Karpas-422 (cell line): ENCODE data around the gene LMO2. TPM values are rescaled to one million over a fixed set of nuclear protein-coding genes. Genes with fewer than 3 reads are reported as not detected.

Experiments
- DNase-seq: peaks from one replicate; pipeline ENCODE4 v3.0.0-alpha.2; 2015
- H2AFZ ChIP-seq: fragments of 200-600 bp; sonication (generic); 2 replicates; pipeline ENCODE4 v1.6.1; 2014; ENCODE audit warnings: antibody characterized with exemption, low read length, mixed read lengths
- H3K27ac ChIP-seq: fragments of 200-600 bp; sonication (generic); 2 replicates; pipeline ENCODE4 v1.5.1; 2014; ENCODE audit warnings: mild to moderate bottlenecking, low read length, moderate library complexity
- H3K27me3 ChIP-seq: fragments of 200-600 bp; sonication (generic); 2 replicates; pipeline ENCODE4 v1.6.1; 2014; ENCODE audit warnings: low read length, mixed read lengths
- H3K36me3 ChIP-seq: fragments of 200-600 bp; sonication (generic); 2 replicates; pipeline ENCODE4 v1.6.1; 2014; ENCODE audit warnings: low read length, mixed read lengths; ENCODE audit not compliant: insufficient read depth
- H3K4me1 ChIP-seq: fragments of 200-600 bp; sonication (generic); 2 replicates; pipeline ENCODE4 v1.6.1; 2014; ENCODE audit warnings: mild to moderate bottlenecking, low read length, mixed read lengths
- H3K4me2 ChIP-seq: fragments of 200-600 bp; sonication (generic); 2 replicates; pipeline ENCODE4 v1.6.1; 2014; ENCODE audit warnings: low read length, low read depth, mild to moderate bottlenecking; ENCODE audit not compliant: poor library complexity, severe bottlenecking
- H3K4me3 ChIP-seq: fragments of 200-600 bp; sonication (generic); 2 replicates; pipeline ENCODE4 v1.5.1; 2014; ENCODE audit warnings: mild to moderate bottlenecking, antibody characterized with exemption, low read length, mixed read lengths
- H3K79me2 ChIP-seq: fragments of 200-600 bp; sonication (generic); 2 replicates; pipeline ENCODE4 v1.6.1; 2014; ENCODE audit warnings: mild to moderate bottlenecking, low read length, mixed read lengths
- H3K9ac ChIP-seq: fragments of 200-600 bp; sonication (generic); 2 replicates; pipeline ENCODE4 v1.6.0; 2014; ENCODE audit warnings: low read length
- H3K9me2 ChIP-seq: fragments of 200-600 bp; sonication (generic), shearing (Covaris generic); replicated peaks from 2 replicates; pipeline ENCODE4 v1.6.0; 2014; ENCODE audit warnings: mild to moderate bottlenecking, low read length, moderate library complexity; ENCODE audit not compliant: insufficient read depth
- H3K9me3 ChIP-seq: fragments of 300-700, 200-600 bp; sonication (generic); 2 replicates; pipeline ENCODE4 v1.6.1; 2014; ENCODE audit warnings: low read length, mixed read lengths
- H4K20me1 ChIP-seq: fragments of 200-600 bp; sonication (generic); 2 replicates; pipeline ENCODE4 v1.6.1; 2014; ENCODE audit warnings: mild to moderate bottlenecking, antibody characterized with exemption, low read length, low read depth; ENCODE audit not compliant: insufficient read depth
- total RNA-seq: library from RNA; depleted of rRNA; stranded (reverse); fragments of >200 nt; shearing (Covaris generic); gene quantifications from 2 replicates; pipeline ENCODE4 v1.2.3, GENCODE V29; 2014; ENCODE audit warnings: low replicate concordance

Gene LMO2
- total RNA-seq, 1 experiment from 2014 or later: 0.34 TPM

DNA sequence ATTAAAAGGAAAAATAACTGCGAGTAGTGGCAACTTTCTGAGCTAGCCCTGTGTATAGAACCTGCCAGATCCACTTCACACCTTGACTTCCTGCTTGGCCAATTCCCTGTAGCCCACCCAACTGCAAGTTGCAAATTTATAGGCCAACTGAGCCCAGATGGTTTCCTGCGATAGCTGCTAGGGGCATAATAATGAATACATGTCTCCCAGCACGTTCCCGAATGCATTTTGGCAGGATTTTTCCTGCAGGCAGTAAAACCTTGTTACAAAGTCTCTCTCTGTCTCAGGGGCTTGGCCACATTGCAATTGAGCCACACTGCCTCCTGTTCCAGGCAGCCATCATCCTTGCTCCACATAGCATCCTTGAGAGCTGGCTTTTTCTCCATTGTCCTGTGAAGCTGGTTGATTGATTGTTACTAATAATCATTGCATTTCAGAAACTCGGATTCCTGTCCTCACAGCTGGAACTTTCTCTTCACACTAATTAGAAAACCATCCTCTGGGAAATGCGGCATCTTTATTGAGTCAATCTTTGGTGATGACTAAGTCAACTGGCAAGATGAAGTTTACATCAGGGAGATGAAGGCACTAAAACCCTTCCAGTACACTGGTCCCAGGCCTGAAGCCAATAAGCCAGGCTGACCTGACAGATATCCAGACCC, 18.6 kb upstream of the LMO2 start:
- Histone ChIP-seq H3K9me3 (no peaks in the 10 kb centered on the region), H3K9ac (no peak overlapping the region), H4K20me1 (no peaks in the 10 kb centered on the region; the same call in 1 of the 2 replicates), H3K9me2 (no peaks in the 10 kb centered on the region), H2AFZ (no peak overlapping the region), H3K36me3 (no peaks in the 10 kb centered on the region), H3K79me2 (no peaks in the 10 kb centered on the region), H3K4me2 (no peak overlapping the region), H3K27ac (no peak overlapping the region), H3K4me3 (no peak overlapping the region), H3K4me1 (peaks cover 20% of the 10 kb centered on the region), H3K27me3 (peaks cover 3% of the 10 kb centered on the region; the same call in 1 of the 2 replicates)
- no peak for DNase-seq

DNA sequence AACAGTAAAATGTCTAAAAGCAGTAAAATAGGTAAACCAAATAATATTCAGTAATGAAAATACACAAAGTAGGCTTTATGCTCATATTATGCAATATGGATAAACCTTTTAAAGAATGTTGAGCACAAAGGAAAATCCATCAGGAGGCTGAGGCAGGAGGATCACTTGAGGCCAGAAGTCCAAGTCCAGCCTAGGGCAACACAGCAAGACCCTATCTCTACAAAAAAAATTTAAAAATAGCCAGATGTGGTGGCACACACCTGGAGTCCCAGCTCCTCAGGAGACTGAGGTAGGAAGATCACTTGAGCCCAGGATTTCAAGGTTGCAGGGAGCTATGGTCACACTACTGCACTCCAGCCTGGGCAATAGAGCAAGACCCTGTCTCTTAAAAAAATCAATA, 17.7 kb upstream of the LMO2 start:
- no peaks in the 10 kb centered on the region for H3K9me3 ChIP-seq
- no peak overlapping the region for H3K4me2 ChIP-seq
- H2AFZ ChIP-seq: no peak overlapping the region
- H3K27ac ChIP-seq: no peak overlapping the region
- no peaks in the 10 kb centered on the region for H3K9me2 ChIP-seq
- peaks cover 20% of the 10 kb centered on the region for H3K4me1 ChIP-seq
- DNase-seq: no peak
- no peaks in the 10 kb centered on the region for H3K79me2 ChIP-seq
- H3K4me3 ChIP-seq: no peak overlapping the region
- H3K36me3 ChIP-seq: no peaks in the 10 kb centered on the region
- H3K9ac ChIP-seq: no peak overlapping the region
- H3K27me3 ChIP-seq: peaks cover 3% of the 10 kb centered on the region; the same call in 1 of the 2 replicates
- H4K20me1 ChIP-seq: no peaks in the 10 kb centered on the region; the same call in 1 of the 2 replicates

GRCh38 chr11:33909150-33909549, 17.3 kb upstream of the LMO2 start:
- Histone ChIP-seq H3K9me3 (no peaks in the 10 kb centered on the region), H3K9me2 (no peaks in the 10 kb centered on the region), H2AFZ (no peak overlapping the region), H3K4me1 (peaks cover 20% of the 10 kb centered on the region), H3K9ac (no peak overlapping the region), H3K4me3 (no peak overlapping the region), H3K79me2 (no peaks in the 10 kb centered on the region), H3K27me3 (peaks cover 3% of the 10 kb centered on the region; the same call in 1 of the 2 replicates), H4K20me1 (no peaks in the 10 kb centered on the region; the same call in 1 of the 2 replicates), H3K27ac (no peak overlapping the region), H3K4me2 (no peak overlapping the region), H3K36me3 (no peaks in the 10 kb centered on the region)
- DNase-seq: no peak

- Histone ChIP-seq H3K4me2 (no peak overlapping the region), H3K9me3 (no peaks in the 10 kb centered on the region), H3K27ac (no peak overlapping the region), H3K27me3 (no peaks in the 10 kb centered on the region), H3K4me1 (peaks cover 13% of the 10 kb centered on the region), H3K9me2 (no peaks in the 10 kb centered on the region), H3K79me2 (no peaks in the 10 kb centered on the region), H3K36me3 (no peaks in the 10 kb centered on the region), H4K20me1 (no peaks in the 10 kb centered on the region; the same call in 1 of the 2 replicates), H2AFZ (no peak overlapping the region), H3K4me3 (no peak overlapping the region), H3K9ac (no peak overlapping the region)
- DNase-seq: no peak
These were observed 15.5 kb upstream of the LMO2 start for GRCh38 chr11:33907421-33907820.

DNA sequence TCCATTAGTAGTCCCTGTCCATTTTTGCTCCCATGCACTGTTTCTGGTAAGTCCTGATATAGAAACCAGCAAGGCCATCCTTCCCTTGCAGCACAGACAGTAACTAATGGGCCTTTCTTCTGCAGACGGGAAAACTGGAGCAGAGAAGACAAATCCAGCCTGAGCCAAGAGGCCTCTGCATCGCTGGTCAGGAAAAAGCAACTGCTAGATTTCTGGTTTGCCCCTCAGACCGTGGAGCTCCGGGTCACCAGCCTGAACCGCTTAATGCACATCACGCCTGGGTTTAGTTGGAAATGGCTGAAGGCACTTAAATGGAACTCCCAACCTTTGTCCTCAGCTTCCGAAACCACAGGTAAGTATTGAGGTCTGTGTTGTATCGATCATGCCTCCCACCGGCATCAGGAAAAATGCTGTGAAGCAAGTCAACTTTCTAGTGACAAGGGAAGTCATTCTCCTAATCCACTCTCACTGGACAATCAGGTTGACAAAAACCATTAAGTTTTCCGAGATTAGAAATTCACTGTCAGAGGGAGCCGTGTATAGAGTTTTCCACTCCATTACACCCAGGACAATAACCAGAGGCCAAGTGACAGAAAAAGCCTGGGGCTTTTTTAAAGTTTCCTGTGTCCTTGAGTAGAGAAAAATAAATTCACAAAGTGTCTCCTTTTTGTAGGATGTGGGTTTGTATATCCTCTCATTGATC, 14.8 kb upstream of the LMO2 start:
- Histone ChIP-seq H3K4me3 (no peak overlapping the region), H4K20me1 (no peaks in the 10 kb centered on the region; the same call in 1 of the 2 replicates), H3K27ac (no peak overlapping the region), H2AFZ (no peak overlapping the region), H3K9ac (no peak overlapping the region), H3K27me3 (no peaks in the 10 kb centered on the region), H3K79me2 (no peaks in the 10 kb centered on the region), H3K4me1 (peaks cover 5% of the 10 kb centered on the region), H3K36me3 (no peaks in the 10 kb centered on the region), H3K9me2 (no peaks in the 10 kb centered on the region), H3K9me3 (no peaks in the 10 kb centered on the region), H3K4me2 (no peak overlapping the region)
- DNase-seq: no peak

DNA sequence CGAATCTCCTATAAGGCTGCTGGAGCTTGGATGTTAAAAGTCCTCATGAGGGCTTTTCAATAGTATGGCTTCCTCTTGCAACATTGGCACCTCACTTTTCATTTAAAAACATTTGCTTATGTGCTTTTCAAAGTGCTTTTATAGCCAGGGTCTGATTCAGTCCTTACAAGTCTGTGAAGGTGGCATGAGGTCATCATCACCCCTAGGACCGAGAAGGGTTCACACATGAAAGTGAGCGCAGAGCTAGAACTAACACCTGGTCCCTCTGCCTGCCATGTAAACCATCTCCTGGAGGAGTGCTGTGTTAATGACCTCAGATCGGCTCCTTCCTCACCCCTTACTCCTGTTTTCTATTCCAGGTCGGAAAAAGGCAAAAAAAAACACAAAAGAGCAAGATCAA, 12.2 kb upstream of the LMO2 start:
- no peak for DNase-seq
- H3K9me2 ChIP-seq: no peaks in the 10 kb centered on the region
- no peaks in the 10 kb centered on the region for H3K79me2 ChIP-seq
- H3K9me3 ChIP-seq: no peaks in the 10 kb centered on the region
- no peaks in the 10 kb centered on the region for H3K27me3 ChIP-seq
- no peak overlapping the region for H3K9ac ChIP-seq
- H3K27ac ChIP-seq: no peak overlapping the region
- no peaks in the 10 kb centered on the region for H3K4me1 ChIP-seq
- no peaks in the 10 kb centered on the region for H4K20me1 ChIP-seq
- H2AFZ ChIP-seq: no peak overlapping the region
- H3K36me3 ChIP-seq: no peaks in the 10 kb centered on the region
- no peak overlapping the region for H3K4me3 ChIP-seq
- H3K4me2 ChIP-seq: no peak overlapping the region

DNA sequence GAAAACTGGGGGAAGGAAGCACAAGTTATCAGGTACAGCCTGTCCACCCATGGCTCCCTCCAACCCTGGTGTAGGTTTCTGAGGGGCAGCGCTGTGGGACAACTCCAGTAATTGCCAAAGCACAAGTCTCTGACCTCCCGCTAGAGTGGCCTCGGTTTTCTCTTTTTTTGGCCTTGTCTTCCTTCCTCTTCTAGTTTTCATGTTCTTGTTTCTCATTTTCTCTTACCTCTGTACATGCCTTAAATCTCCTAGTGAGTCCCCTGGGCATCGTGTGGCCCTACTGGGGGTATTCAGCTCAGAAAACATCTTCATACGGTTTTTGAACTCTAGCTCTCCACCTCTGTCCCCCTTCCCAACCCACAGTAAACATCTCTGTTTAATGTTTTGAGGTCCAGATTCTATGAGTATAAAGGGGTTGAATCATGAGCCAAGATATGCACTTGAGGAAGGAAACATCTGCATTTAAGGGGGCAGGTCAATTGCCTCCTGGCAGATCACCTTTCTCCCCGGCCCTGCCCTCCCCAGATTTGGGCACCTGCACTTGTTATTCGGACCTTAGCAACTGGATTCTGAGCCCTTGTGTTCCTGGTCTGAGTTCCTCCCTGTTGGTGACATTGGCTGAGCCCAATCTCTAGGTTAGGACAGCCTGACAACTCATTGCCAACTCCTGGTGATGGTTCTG, 8.4 kb upstream of the LMO2 start:
- Histone ChIP-seq H4K20me1 (no peaks in the 10 kb centered on the region), H3K27me3 (no peaks in the 10 kb centered on the region), H3K9me3 (no peaks in the 10 kb centered on the region), H3K4me2 (no peak overlapping the region), H3K9ac (no peak overlapping the region), H3K79me2 (no peaks in the 10 kb centered on the region), H3K9me2 (no peaks in the 10 kb centered on the region), H3K4me3 (no peak overlapping the region), H3K27ac (no peak overlapping the region), H3K36me3 (no peaks in the 10 kb centered on the region), H2AFZ (no peak overlapping the region), H3K4me1 (no peaks in the 10 kb centered on the region)
- DNase-seq: no peak

GRCh38 chr11:33899400-33900037, 7.6 kb upstream of the LMO2 start:
- no peak for DNase-seq
- Histone ChIP-seq H3K4me2 (no peak overlapping the region), H4K20me1 (no peaks in the 10 kb centered on the region), H3K27ac (no peak overlapping the region), H3K79me2 (no peaks in the 10 kb centered on the region), H3K9me2 (no peaks in the 10 kb centered on the region), H3K4me1 (no peaks in the 10 kb centered on the region), H2AFZ (no peak overlapping the region), H3K27me3 (no peaks in the 10 kb centered on the region), H3K36me3 (no peaks in the 10 kb centered on the region), H3K9ac (no peak overlapping the region), H3K9me3 (no peaks in the 10 kb centered on the region), H3K4me3 (no peak overlapping the region)
